Renal cortical epithelial cell (primary cell): ENCODE measurements around the gene NDUFC2. TPM values are rescaled to one million over a fixed set of nuclear protein-coding genes. Genes with fewer than 3 reads are reported as not detected.
"Not testable (repeated sequence)": the region's sequence is repeated elsewhere in the genome, so short reads cannot be mapped to it uniquely, and the experiment has no call there.

Experiments
- DNase-seq: peaks from one replicate; pipeline ENCODE4 v3.0.0-alpha.2; 2011; ENCODE audit warnings: low read depth
- total RNA-seq: library from RNA; depleted of rRNA; stranded (reverse); fragments of >200 nt; gene quantifications from 2 replicates; pipeline ENCODE4 v1.2.3, GENCODE V29; 2014

NDUFC2 gene
- total RNA-seq, 1 donor from 2014 or later, result 80.9 TPM

GRCh38 chr11:78030429-78031325 is 49.0 kb downstream of the NDUFC2 start:
- peak; percentile 68 for DNase-seq

DNA sequence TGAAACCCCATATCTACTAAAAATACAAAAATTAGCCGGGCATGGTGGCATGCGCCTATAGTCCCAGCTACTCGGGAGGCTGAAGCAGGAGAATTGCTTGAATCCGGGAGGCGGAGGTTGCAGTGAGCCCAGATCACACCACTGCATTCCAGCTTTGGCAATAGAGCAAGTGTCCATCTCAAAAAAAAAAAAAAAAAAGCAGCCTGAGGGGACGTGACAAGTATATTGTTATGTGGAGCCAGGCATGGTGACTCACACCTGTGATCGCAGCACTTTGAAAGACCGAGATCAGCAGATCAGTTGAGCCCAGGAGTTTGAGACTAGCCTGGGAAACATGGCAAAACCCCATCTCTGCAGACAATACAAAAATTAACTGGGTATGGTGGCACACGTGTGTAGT is 51.2 kb downstream of the NDUFC2 start:
- not testable (repeated sequence) for DNase-seq

DNA sequence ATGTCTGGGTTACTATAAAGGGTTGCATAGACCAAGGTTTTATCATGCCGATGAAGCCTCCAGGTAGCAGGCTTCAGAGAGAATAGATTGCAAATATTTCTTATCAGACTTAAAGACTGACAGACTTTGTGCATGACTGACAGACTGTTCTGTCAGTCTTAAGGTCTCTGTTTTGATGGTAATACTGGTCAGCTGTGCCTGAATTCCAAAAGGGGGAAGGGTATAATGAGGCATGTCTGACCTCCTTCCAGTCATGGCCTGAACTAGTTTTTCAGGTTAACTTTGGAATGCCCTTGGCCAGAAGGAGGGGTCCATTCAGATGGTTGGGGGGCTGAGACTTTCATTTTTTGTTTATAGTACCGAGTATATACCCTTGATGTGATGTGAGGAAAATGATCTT is 51.9 kb downstream of the NDUFC2 start:
- no peak for DNase-seq

GRCh38 chr11:78025378-78025777 is 54.3 kb downstream of the NDUFC2 start:
- DNase-seq, result no peak

- no peak for DNase-seq
Measured at GRCh38 chr11:78023426-78023825, 56.2 kb downstream of the NDUFC2 start.

GRCh38 chr11:78022397-78023396 is 57.0 kb downstream of the NDUFC2 start, which contains the start of gene KCTD14:
Gene KCTD14 (minus strand): TSS chr11:78023276. CDS start chr11:78023249, 27 bp downstream.
- DNase-seq, result no peak

GRCh38 chr11:78021611-78022010 is 58.1 kb downstream of the NDUFC2 start:
- no peak for DNase-seq

DNA sequence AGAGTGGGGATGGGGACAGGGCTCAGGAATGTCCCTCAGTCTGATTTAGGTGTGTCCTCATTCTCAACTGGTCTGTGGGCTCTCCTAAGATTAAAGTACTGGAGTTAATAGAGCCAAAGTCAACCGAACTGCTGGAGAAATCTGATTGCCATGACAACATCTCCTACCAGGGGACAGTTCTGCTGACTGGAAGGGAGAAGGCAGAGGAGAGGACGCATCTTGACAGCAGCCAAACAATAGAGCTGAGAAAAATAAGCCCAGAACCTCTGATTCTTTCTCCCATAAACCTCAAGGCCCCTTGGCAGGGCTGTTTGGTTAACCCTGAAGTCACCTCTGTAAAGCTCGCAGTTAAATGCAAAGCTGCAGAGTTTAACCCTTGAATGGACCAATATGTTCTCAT is 59.4 kb downstream of the NDUFC2 start:
- no peak for DNase-seq

GRCh38 chr11:78019808-78020207 is 59.9 kb downstream of the NDUFC2 start:
- peak; percentile 91 for DNase-seq

Other genes starting within 250 kb of the NDUFC2 start
- gene INTS4, start 85.2 kb downstream of the NDUFC2 start, total RNA-seq, result 35.2 and 38.4 TPM in 2 replicates
- gene KCTD14, start 56.6 kb downstream of the NDUFC2 start, total RNA-seq, result 10.4 and 12.0 TPM in 2 replicates
- not detected in 2 replicates for gene THRSP, start 16.0 kb downstream of the NDUFC2 start, total RNA-seq
- 28.8 and 36.8 TPM in 2 replicates for gene ALG8, start 59.8 kb upstream of the NDUFC2 start, total RNA-seq
- 11.8 and 12.6 TPM in 2 replicates for gene KCTD21, start 108.8 kb upstream of the NDUFC2 start, total RNA-seq
- gene USP35, start 109.1 kb upstream of the NDUFC2 start, total RNA-seq, result 6.8 and 12.4 TPM in 2 replicates